PC-9 (cell line): ENCODE data around the gene EML2.

ENCODE experiments used
- EZH2 ChIP-seq: fragments of 200-600 bp; sonication (generic); IDR thresholded peaks from 2 replicates; pipeline ENCODE4 v1.8.0; 2017; ENCODE audit warnings: antibody characterized with exemption, low read depth
- TF ChIP-seq, protein P1 (sequence below): fragments of 200-600 bp; sonication (generic); conservative IDR thresholded peaks from 2 replicates; pipeline ENCODE4 v1.6.1; 2017; ENCODE audit warnings: mixed run types, antibody characterized with exemption, mild to moderate bottlenecking, moderate library complexity

DNA sequence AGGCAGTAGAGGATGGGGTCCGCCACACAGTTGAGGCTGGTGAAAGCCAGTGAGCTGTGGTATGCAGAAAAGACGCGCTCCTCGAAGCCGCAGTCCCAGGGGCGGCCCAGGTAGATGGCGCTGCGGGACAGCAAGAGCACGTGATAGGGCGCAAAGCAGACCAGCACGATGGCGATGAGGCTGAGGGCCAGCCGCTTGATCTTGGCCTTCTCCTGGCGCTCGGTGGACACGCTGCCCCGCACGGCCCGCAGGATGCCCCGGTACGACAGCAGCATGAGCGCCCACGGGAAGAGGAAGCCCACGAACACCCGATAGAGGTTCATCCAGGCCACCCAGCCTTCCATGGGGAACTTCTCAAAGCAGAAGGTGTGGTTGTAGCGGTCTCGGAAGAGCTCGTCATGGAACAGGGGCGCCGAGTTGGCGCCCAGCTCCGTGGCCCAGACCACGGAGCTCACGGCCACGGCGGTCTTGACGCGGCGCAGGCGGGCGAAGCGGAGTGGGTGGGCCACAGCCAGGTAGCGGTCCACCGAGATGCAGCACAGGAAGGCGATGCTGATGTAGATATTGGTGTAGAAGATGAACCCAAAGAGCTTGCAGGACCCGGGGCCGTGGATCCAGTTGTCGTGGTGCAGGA is 48.1 kb downstream of the EML2 start:
- no peak for TF ChIP-seq EZH2
- TF ChIP-seq, protein P1, sequence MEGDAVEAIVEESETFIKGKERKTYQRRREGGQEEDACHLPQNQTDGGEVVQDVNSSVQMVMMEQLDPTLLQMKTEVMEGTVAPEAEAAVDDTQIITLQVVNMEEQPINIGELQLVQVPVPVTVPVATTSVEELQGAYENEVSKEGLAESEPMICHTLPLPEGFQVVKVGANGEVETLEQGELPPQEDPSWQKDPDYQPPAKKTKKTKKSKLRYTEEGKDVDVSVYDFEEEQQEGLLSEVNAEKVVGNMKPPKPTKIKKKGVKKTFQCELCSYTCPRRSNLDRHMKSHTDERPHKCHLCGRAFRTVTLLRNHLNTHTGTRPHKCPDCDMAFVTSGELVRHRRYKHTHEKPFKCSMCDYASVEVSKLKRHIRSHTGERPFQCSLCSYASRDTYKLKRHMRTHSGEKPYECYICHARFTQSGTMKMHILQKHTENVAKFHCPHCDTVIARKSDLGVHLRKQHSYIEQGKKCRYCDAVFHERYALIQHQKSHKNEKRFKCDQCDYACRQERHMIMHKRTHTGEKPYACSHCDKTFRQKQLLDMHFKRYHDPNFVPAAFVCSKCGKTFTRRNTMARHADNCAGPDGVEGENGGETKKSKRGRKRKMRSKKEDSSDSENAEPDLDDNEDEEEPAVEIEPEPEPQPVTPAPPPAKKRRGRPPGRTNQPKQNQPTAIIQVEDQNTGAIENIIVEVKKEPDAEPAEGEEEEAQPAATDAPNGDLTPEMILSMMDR = peak; percentile 49
